Measurements from ENCODE around the gene ERBB4.

ERBB4 gene

DNA sequence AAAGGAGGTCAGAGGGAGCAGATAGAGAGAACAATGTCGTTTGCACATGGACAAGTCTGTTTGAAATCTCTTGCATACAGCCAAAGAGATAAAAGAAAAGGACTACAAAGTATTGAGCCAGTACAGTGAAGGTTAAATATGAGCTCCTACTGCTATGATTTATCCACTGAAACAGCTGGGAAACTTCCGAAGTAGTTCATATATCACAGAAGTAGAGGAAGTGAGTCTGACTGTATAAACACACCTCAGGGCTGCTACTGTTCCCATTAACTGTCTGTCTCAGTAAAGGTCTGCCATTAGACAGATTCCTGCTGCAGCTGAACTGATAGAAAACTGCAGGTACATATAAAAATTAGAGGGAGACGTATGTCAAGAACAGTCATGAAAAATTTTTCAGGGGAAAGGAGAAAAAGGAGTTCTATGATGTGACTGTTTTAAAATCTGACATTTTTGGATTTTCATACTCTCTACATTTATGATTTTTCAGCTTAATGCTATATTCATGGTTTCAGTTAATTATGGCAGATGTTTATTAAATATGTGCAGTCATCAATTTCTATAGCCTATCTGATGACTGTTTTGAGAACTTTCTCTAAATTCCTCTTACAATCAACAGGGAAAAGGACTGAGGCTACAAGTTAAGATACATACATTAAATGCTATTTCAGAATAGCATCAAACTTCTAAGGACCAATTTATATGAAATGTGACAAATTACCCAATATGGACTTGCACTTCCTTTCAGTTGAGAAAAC is 364.7 kb downstream of the ERBB4 start:
- TF ChIP-seq ZFX (IDR thresholded peaks at IDR 0.05; ENCODE audit: borderline replicate concordance) = no peak
- TF ChIP-seq, protein P1, sequence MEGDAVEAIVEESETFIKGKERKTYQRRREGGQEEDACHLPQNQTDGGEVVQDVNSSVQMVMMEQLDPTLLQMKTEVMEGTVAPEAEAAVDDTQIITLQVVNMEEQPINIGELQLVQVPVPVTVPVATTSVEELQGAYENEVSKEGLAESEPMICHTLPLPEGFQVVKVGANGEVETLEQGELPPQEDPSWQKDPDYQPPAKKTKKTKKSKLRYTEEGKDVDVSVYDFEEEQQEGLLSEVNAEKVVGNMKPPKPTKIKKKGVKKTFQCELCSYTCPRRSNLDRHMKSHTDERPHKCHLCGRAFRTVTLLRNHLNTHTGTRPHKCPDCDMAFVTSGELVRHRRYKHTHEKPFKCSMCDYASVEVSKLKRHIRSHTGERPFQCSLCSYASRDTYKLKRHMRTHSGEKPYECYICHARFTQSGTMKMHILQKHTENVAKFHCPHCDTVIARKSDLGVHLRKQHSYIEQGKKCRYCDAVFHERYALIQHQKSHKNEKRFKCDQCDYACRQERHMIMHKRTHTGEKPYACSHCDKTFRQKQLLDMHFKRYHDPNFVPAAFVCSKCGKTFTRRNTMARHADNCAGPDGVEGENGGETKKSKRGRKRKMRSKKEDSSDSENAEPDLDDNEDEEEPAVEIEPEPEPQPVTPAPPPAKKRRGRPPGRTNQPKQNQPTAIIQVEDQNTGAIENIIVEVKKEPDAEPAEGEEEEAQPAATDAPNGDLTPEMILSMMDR (IDR thresholded peaks at IDR 0.05) = no peak
- no peak overlapping the region for H3K27ac ChIP-seq

DNA sequence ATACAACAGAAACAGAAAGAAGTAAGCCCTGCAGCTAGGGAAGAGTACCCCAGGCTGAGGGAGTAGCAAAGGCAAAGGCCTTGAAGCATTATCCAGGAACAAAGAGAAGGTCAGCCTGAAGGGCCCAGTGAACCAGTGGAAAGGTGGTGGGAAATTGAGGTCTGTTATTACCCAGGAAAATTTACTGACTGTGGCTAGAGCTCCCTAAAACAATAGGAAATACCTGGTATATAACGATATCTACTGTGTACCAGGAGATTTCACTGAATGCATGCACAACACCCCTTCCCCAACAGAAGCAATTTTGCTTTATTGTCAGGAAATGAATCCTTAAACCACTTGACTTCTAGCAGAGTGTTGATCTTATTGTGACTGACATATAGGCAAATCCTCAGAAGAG is 365.3 kb downstream of the ERBB4 start:
- TF ChIP-seq, protein P1 (IDR thresholded peaks at IDR 0.05) = no peak
- no peak for TF ChIP-seq ZFX (IDR thresholded peaks at IDR 0.05; ENCODE audit: borderline replicate concordance)
- no peak overlapping the region for H3K27ac ChIP-seq

DNA sequence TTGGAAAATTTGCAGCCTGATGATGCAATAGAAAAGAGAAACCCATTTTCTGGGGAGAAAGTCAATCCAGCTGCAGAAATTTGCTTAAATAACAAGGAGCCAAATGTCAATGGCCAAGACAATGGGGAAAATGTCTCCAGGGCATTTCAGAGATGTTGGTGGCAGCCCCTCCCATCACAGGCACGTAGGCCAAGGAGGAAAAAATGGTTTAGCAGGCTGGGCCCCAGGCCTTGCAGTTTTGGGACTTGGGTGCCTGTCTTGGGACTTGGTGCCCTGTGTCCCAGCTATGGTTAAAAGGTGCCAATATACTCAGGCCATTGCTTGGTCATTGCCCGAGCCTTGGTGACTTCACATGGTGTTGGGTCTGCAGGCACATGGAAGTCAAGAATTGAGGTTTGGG is 368.2 kb downstream of the ERBB4 start:
- no peak overlapping the region for H3K27ac ChIP-seq
- TF ChIP-seq ZFX (IDR thresholded peaks at IDR 0.05; ENCODE audit: borderline replicate concordance) = no peak
- TF ChIP-seq, protein P1 (IDR thresholded peaks at IDR 0.05) = no peak

DNA sequence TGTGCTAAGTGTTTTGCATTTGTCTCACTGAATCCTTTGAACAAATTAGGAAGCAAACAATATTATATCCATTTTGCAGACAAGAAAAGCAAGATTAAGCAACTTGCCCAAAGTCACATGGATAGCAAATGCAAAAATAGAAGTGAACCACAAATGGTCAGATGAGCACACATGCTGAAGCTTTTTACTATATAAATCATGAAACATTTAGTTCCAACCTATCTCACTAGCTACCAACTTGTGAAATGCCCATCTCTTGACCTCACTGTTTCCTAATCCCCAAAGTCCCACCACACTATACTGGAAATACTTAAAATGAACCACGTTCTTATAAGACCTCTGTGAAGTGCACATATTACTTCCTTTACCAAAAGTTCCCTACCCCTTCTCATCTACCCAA is 380.5 kb downstream of the ERBB4 start:
- TF ChIP-seq, protein P1 (IDR thresholded peaks at IDR 0.05) = no peak
- no peak for TF ChIP-seq ZFX (IDR thresholded peaks at IDR 0.05; ENCODE audit: borderline replicate concordance)
- no peak overlapping the region for H3K27ac ChIP-seq

DNA sequence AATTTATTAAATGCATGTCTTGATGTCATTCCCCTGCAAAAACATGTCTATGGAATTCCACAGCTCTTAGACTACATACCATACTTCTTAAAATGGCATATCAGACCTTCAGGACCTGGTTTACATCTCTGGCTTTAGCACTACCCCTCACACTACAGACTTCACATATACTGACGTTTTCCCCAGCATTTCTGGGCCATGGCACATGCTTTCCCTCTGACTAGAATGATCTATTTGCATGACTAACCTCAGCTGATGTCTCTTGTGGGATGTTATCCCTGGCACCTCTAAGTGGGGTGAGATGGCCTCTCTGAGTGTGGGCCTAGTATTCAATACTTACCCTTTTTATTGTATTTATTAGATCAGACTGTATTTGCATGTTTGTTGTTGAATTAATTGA is 381.6 kb downstream of the ERBB4 start:
- no peak overlapping the region for H3K27ac ChIP-seq
- TF ChIP-seq, protein P1 (IDR thresholded peaks at IDR 0.05) = no peak
- no peak for TF ChIP-seq ZFX (IDR thresholded peaks at IDR 0.05; ENCODE audit: borderline replicate concordance)

DNA sequence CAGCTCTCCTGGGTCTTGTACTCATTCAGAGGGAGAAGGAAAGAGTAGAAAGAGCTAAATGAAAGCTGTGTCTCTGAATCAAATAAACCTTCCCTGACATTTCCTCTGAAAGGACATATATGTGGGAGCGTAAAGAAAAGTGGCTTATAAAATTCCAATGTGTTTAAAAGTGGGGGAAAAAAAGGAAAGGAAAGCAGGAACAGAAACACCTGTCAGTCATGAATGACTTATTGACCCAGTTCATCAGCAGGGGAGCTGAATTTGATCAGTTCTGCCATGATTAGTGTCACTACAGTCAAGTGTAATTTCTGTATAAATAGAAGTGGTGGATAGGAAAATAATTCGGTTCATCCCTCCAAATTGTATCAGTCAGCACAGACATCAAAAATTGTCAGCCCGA is 382.5 kb downstream of the ERBB4 start:
- no peak overlapping the region for H3K27ac ChIP-seq
- no peak for TF ChIP-seq ZFX (IDR thresholded peaks at IDR 0.05; ENCODE audit: borderline replicate concordance)
- TF ChIP-seq, protein P1 (IDR thresholded peaks at IDR 0.05) = no peak

DNA sequence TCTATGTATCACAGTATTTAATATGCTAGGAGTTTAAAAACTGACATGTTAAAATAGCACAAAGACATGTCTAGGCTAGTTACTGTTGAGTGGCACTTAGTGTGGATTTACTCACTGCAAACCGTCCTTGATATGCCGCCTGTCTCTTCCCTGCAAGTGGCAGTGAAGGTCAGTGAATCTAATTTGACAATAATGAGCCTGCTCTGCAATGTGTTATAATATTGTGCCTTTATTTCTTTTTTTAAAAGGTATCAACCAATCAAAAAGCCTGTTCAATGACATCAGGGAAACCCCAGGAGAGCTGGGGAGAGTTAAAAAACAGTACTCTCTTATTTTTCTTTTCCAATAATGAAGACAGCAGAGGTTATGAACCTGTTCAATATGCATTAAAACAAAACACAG is 384.1 kb downstream of the ERBB4 start:
- no peak for TF ChIP-seq ZFX (IDR thresholded peaks at IDR 0.05; ENCODE audit: borderline replicate concordance)
- TF ChIP-seq, protein P1 (IDR thresholded peaks at IDR 0.05) = no peak
- no peak overlapping the region for H3K27ac ChIP-seq

All from 22Rv1 (cell line).